Measurements from ENCODE around the gene STK24. TPM values are rescaled to one million over a fixed set of nuclear protein-coding genes. Genes with fewer than 3 reads are reported as not detected.

Gene STK24
- total and polyA plus RNA-seq, 2 of the 8 experiments (the other 6 are each of a cell fraction or from before 2014, with no cell fraction given), result 62.8 to 143 TPM

DNA sequence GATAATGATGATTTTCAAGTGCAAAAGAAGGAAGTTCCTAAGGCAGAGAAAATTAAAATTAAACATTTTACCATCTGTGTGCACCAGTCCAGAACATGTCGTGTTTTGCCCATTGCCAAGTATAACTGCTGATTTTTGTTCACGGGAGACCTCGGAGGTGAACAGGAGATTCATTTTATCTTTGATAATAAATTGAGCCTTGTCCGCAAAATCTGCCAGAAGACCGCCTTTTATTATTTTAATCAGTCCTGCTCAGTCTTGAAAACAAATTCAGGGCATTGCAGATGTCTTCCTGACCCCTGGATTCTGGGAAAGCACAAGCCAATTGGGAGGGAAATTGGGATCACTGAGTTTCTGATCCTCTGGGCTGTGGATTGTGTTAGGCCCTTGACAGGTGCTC, 165.9 kb downstream of the STK24 start:
- no peak overlapping the region for H3K4me3 ChIP-seq (ENCODE audit: extremely low read depth in 1 of 4, insufficient read depth in 2 of 4, low read depth in 3 of 4, low read length in 4 of 4)
- H4K91ac ChIP-seq (replicated peaks; ENCODE audit: insufficient read length, low read length), result no peak overlapping the region
- DNase-seq (ENCODE audit: low read depth in 1 of 2, low spot score in 2 of 2), result no peak
- H3K4me1 ChIP-seq (replicated peaks in 1 of 4; ENCODE audit: control insufficient read depth in 3 of 4, insufficient read depth in 4 of 4, low read length in 3 of 4), result no peaks in the 10 kb centered on the region
- no peak overlapping the region for H2BK15ac ChIP-seq (ENCODE audit: low read length)
- H2BK20ac ChIP-seq (ENCODE audit: low read length), result no peak overlapping the region
- H3K27ac ChIP-seq (ENCODE audit: low read depth, low read length), result no peak overlapping the region
- H4K8ac ChIP-seq (ENCODE audit: extremely low read depth, insufficient read depth, low read length), result no peak overlapping the region
- H3K23me2 ChIP-seq (ENCODE audit: low read depth, low read length), result no peaks in the 10 kb centered on the region
- no peak for FAIRE-seq
- H2AK5ac ChIP-seq (ENCODE audit: low read depth, low read length), result no peak overlapping the region
- H3K56ac ChIP-seq (replicated peaks; ENCODE audit: insufficient read length, low read depth, low read length), result no peak overlapping the region
- no peak overlapping the region for H3K4ac ChIP-seq (replicated peaks; ENCODE audit: insufficient read length, low read depth, low read length)
- H3K27me3 ChIP-seq (replicated peaks in 1 of 4; ENCODE audit: control insufficient read depth in 3 of 4, extremely low read depth in 1 of 4, insufficient read depth in 3 of 4, low read length in 3 of 4), result no peaks in the 10 kb centered on the region
- H3K36me3 ChIP-seq (ENCODE audit: control insufficient read depth in 2 of 4, insufficient read depth in 4 of 4, low read length in 3 of 4), result peaks cover 3 to 19% (median 10%) of the 10 kb centered on the region in 4 experiments; a peak in 5 of 8 replicates
- ChIA-PET POLR2A (ENCODE audit: partially characterized antibody) (no interaction called here), CTCF (ENCODE audit: partially characterized antibody) (no interaction called here)
- WGBS, 2 experiments (ENCODE audit: extremely low coverage in 1 of 2, insufficient coverage in 1 of 2, insufficient read length in 1 of 2, insufficient replicate concordance in 2 of 2, low coverage in 1 of 2, low lambda C conversion rate in 2 of 2, missing lambda C conversion rate in 1 of 2), result 89% methylated on average over 5 of the region's 5 CpGs; no CpG with 5 or more reads in 1 of the 2 experiments
- no peak overlapping the region for H2AFZ ChIP-seq (ENCODE audit: low read length)
- H3K18ac ChIP-seq (ENCODE audit: extremely low read depth, low read length), result no peak overlapping the region
- no peaks in the 10 kb centered on the region for H3K9me3 ChIP-seq (ENCODE audit: insufficient read depth in 2 of 2, low read depth in 1 of 2, low read length in 1 of 2)
- no peak overlapping the region for H4K5ac ChIP-seq (ENCODE audit: insufficient read length, low read depth, low read length)
- no peak overlapping the region for H2BK5ac ChIP-seq (ENCODE audit: low read depth, low read length)
- H3K9ac ChIP-seq (replicated peaks in 1 of 4; ENCODE audit: extremely low read depth in 1 of 4, low read depth in 3 of 4, low read length in 3 of 4), result no peak overlapping the region
- TF ChIP-seq, protein P1, sequence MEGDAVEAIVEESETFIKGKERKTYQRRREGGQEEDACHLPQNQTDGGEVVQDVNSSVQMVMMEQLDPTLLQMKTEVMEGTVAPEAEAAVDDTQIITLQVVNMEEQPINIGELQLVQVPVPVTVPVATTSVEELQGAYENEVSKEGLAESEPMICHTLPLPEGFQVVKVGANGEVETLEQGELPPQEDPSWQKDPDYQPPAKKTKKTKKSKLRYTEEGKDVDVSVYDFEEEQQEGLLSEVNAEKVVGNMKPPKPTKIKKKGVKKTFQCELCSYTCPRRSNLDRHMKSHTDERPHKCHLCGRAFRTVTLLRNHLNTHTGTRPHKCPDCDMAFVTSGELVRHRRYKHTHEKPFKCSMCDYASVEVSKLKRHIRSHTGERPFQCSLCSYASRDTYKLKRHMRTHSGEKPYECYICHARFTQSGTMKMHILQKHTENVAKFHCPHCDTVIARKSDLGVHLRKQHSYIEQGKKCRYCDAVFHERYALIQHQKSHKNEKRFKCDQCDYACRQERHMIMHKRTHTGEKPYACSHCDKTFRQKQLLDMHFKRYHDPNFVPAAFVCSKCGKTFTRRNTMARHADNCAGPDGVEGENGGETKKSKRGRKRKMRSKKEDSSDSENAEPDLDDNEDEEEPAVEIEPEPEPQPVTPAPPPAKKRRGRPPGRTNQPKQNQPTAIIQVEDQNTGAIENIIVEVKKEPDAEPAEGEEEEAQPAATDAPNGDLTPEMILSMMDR (IDR thresholded peaks at IDR 0.05; ENCODE audit: control extremely low read depth in 1 of 3, insufficient read depth in 1 of 3, low read depth in 1 of 3, low read length in 3 of 3), result no peak
- TF ChIP-seq KDM4A (IDR thresholded peaks at IDR 0.05; ENCODE audit: low read depth, low read length, severe bottlenecking), result no peak
- no peak for TF ChIP-seq BCL11A (IDR thresholded peaks at IDR 0.05; ENCODE audit: low read depth in 2 of 2, low read length in 2 of 2)
- no peak for TF ChIP-seq SP1 (IDR thresholded peaks at IDR 0.05; ENCODE audit: low read depth, low read length)
- TF ChIP-seq HDAC2 (IDR thresholded peaks at IDR 0.05; ENCODE audit: borderline replicate concordance in 1 of 2, low read depth in 2 of 2, low read length in 2 of 2), result no peak
- TF ChIP-seq BRCA1 (IDR thresholded peaks at IDR 0.05; ENCODE audit: low read depth, low read length), result no peak
- TF ChIP-seq CTBP2 (IDR thresholded peaks at IDR 0.05; ENCODE audit: borderline replicate concordance, insufficient read depth, insufficient read length, low read length), result no peak
- no peak for TF ChIP-seq EZH2 (IDR thresholded peaks at IDR 0.05; ENCODE audit: low read depth, low read length, severe bottlenecking)
- no peak for TF ChIP-seq BACH1 (IDR thresholded peaks at IDR 0.05; ENCODE audit: low read length)
- no peak for TF ChIP-seq POU5F1 (IDR thresholded peaks at IDR 0.05; ENCODE audit: low read depth, low read length)
- no peak overlapping the region for H3K23ac ChIP-seq (ENCODE audit: insufficient read length)
- no peak overlapping the region for H2BK120ac ChIP-seq (replicated peaks; ENCODE audit: low read depth, low read length)
- H4K20me1 ChIP-seq (replicated peaks in 1 of 2; ENCODE audit: control insufficient read depth in 1 of 2, insufficient read depth in 2 of 2, low read length in 2 of 2), result no peaks in the 10 kb centered on the region
- H3K79me2 ChIP-seq (ENCODE audit: control insufficient read depth in 1 of 2, insufficient read depth in 2 of 2, low read length in 2 of 2), result no peaks in the 10 kb centered on the region
- H3K4me2 ChIP-seq (ENCODE audit: insufficient read depth in 1 of 2, low read depth in 2 of 2, low read length in 2 of 2), result no peak overlapping the region
- no peak overlapping the region for H3K14ac ChIP-seq (ENCODE audit: insufficient read length)
- no peaks in the 10 kb centered on the region for H3K79me1 ChIP-seq (ENCODE audit: low read depth, low read length)
- no peak overlapping the region for H2BK12ac ChIP-seq (ENCODE audit: low read depth, low read length)
